GM19372 (cell line): ENCODE measurements around the gene FARS2.
"Not testable (repeated sequence)": the region's sequence is repeated elsewhere in the genome, so short reads cannot be mapped to it uniquely, and the experiment has no call there.

ENCODE experiments used
- ATAC-seq: cut with Tn5 transposase; IDR thresholded peaks from one replicate; pipeline ENCODE4 v1.9.1; 2021; ENCODE audit warnings: mild to moderate bottlenecking, low read depth, moderate library complexity; ENCODE audit not compliant: unreplicated experiment

Gene FARS2

GRCh38 chr6:5562277-5562676 is 301.0 kb downstream of the FARS2 start:
- ATAC-seq: no peak

GRCh38 chr6:5563086-5563485 is 301.8 kb downstream of the FARS2 start:
- no peak for ATAC-seq

GRCh38 chr6:5564746-5565145 is 303.4 kb downstream of the FARS2 start:
- not testable (repeated sequence) for ATAC-seq

- ATAC-seq: no peak
These were observed 304.7 kb downstream of the FARS2 start for GRCh38 chr6:5565971-5566370.

GRCh38 chr6:5566718-5567117 is 305.4 kb downstream of the FARS2 start:
- peak; percentile 62 for ATAC-seq

GRCh38 chr6:5567352-5567751 is 306.0 kb downstream of the FARS2 start:
- no peak for ATAC-seq

- ATAC-seq: no peak
These were observed 306.6 kb downstream of the FARS2 start for GRCh38 chr6:5567890-5568289.

- ATAC-seq: no peak
These were observed 308.2 kb downstream of the FARS2 start for GRCh38 chr6:5569491-5569890.

- ATAC-seq: no peak
These were observed 309.3 kb downstream of the FARS2 start for GRCh38 chr6:5570641-5571040.

GRCh38 chr6:5580736-5581581 is 319.6 kb downstream of the FARS2 start:
- no peak for ATAC-seq

GRCh38 chr6:5582762-5583161 is 321.4 kb downstream of the FARS2 start:
- ATAC-seq: no peak

- ATAC-seq: no peak
These were observed 322.2 kb downstream of the FARS2 start for GRCh38 chr6:5583528-5583927.

GRCh38 chr6:5584078-5584482 is 322.8 kb downstream of the FARS2 start:
- ATAC-seq: no peak

GRCh38 chr6:5587648-5588047 is 326.3 kb downstream of the FARS2 start:
- ATAC-seq: no peak

GRCh38 chr6:5589422-5590141 is 328.3 kb downstream of the FARS2 start:
- no peak for ATAC-seq

- no peak for ATAC-seq
These were observed 328.9 kb downstream of the FARS2 start for GRCh38 chr6:5590187-5590586.

GRCh38 chr6:5592886-5593519 is 331.7 kb downstream of the FARS2 start:
- no peak for ATAC-seq

GRCh38 chr6:5595184-5595583 is 333.9 kb downstream of the FARS2 start:
- no peak for ATAC-seq

- no peak for ATAC-seq
These were observed 336.1 kb downstream of the FARS2 start for GRCh38 chr6:5597413-5597812.

GRCh38 chr6:5598123-5598522 is 336.8 kb downstream of the FARS2 start:
- ATAC-seq: no peak

GRCh38 chr6:5599127-5599526 is 337.8 kb downstream of the FARS2 start:
- ATAC-seq: no peak
